G401 (cell line): ENCODE data around the gene ADAMTS5. TPM values are rescaled to one million over a fixed set of nuclear protein-coding genes. Genes with fewer than 3 reads are reported as not detected.

Source experiments
- DNase-seq: peaks from one replicate; pipeline ENCODE4 v3.0.0-alpha.2; 2015; ENCODE audit warnings: low spot score
- in situ Hi-C: cut with HindIII; loops from 2 replicates; pipeline ENCODE4 v1.10.0; 2016; ENCODE audit warnings: low sequenced_read_pairs, mixed read lengths
- total RNA-seq: library from RNA; depleted of rRNA; stranded (reverse); fragments of >200 nt; shearing (Covaris generic); gene quantifications from 2 replicates; pipeline ENCODE4 v1.2.3, GENCODE V29; 2014; rRNA removed

Gene ADAMTS5
- total RNA-seq, 1 experiment from 2014 or later, result not detected

GRCh38 chr21:26909972-26910371 lies 56.9 kb downstream of the ADAMTS5 start:
- no peak for DNase-seq
- in situ Hi-C loops, result no loop called here

- DNase-seq, result no peak
- in situ Hi-C loops, result no loop called here
These were observed 65.9 kb downstream of the ADAMTS5 start for GRCh38 chr21:26900980-26901379.

DNA sequence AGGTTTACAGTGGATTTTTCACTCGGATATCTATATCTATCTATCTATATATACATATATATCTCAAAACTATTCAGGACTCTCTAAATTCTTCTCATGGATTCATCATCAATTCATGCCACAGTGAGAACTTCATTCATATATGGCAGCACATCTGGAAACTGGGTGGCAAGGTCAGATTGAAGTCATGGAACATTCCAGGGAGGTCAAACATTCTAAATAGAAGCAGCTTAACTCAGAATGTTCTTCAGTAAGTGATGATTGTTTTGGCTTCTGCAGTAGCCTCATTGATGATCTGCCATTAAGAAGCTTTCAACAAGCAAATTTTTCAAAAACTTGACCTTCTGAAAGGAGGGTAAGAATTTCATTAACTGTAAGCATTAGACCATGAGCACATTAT lies 74.7 kb downstream of the ADAMTS5 start:
- in situ Hi-C loops, result no loop called here
- DNase-seq, result no peak

DNA sequence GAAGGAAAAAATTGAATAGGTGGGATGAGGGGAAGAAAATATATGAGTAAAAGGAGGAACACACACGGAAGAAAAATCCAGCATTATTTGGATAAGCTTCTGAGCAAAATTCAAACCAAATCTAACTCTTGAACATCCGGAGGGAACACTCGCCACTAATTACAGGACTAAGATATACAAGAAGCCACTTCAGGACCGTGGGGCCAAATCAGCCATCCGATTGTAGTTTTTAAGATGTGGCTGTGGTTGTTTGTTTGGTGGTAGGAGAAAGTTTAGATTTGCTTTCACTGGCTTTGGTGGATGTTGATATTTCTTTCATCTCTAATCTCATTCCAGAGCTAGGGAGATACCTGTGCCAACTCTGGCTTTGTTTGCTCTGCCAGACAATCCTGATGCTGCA lies 78.0 kb downstream of the ADAMTS5 start:
- no peak for DNase-seq
- in situ Hi-C loops, result no loop called here

- no peak for DNase-seq
- in situ Hi-C loops, result no loop called here
These were observed 78.6 kb downstream of the ADAMTS5 start for GRCh38 chr21:26888256-26888655.

GRCh38 chr21:26887251-26887650 lies 79.6 kb downstream of the ADAMTS5 start:
- DNase-seq, result peak; percentile 77
- in situ Hi-C loops, result no loop called here

GRCh38 chr21:26884436-26884835 lies 82.5 kb downstream of the ADAMTS5 start:
- DNase-seq, result peak; percentile 95
- in situ Hi-C loops, result no loop called here

DNA sequence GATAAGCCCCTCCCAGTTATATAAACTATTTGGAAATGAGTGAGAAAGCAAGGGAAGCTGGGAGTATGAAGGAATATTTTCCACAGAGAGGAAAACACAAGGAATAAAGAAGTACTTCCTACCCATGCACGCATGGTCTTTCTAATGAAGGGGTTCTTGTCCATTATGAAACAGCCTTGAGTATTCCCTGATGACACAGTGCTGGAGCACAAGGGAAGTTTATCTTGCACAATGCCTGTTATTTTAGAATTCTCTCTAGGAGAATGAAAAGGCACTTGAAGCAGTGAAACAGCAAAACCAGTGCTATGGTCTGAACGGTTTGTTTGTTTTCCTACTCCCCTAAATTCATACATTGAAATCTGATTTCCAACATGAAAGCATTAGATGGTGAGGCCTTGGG lies 83.1 kb downstream of the ADAMTS5 start:
- no peak for DNase-seq
- in situ Hi-C loops, result no loop called here

DNA sequence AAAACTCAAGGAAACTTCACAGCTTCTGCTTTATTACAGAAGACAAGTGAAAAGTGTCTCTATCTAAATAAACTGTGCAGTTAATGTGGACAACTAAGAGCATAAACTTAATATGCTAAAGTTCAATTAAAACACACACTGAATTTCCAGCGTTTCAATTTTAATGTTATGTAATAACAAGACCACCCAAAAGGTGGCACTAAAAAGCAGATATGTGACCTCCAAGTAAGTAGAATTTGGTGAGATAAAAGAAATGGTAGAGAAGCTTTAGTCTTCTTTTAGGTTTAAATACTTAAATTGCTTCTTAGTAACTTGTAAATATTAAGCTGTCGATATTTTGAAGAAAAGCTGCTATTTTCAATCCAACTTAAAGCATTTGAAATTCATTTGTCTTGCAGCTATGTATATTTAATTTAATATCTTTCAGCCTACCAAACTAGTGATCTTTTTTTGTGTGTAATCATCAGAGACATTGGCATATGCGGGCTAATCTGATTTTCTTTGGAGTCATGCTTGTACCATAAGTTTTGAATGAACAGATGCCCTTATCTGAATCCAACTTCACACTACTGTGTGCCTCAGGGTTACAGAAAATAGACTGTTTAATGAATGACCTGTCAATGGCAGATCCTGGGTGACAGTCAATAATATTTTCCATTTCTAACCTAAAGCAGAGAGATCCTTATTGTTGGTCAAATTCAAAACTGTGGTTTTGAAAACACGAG lies 85.2 kb downstream of the ADAMTS5 start:
- in situ Hi-C loops, result no loop called here
- DNase-seq, result peak; percentile 25

DNA sequence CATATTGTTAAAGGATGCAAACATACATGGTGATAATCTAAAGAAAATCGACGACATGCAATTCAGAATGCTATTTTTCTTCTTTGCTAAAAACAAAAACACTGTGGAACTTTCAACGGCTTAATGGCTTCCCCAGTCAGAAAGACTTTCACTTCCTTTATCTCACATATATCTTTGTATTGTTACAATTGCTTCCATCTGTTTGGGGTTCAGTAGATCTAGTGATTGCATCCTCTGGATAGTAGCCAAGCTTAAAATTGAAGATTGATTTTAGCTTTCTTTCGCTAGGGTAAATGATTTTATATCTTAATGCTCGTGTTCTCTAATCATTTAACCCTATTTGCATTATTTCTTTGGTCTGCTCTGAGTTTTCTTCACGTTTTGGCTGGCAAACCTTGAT lies 89.9 kb downstream of the ADAMTS5 start:
- DNase-seq, result no peak
- in situ Hi-C loops, result no loop called here

- no peak for DNase-seq
- in situ Hi-C loops, result no loop called here
These were observed 92.5 kb downstream of the ADAMTS5 start for GRCh38 chr21:26874347-26874746.

Other genes with a start within 250 kb of the ADAMTS5 start
- 75.1 and 86.8 TPM in 2 replicates for gene ADAMTS1, start 121.7 kb downstream of the ADAMTS5 start, total RNA-seq